Psoas muscle (tissue), 8 donors: ENCODE results near the gene C16orf95. TPM values are rescaled to one million over a fixed set of nuclear protein-coding genes. Genes with fewer than 3 reads are reported as not detected.

Experiments used
- ATAC-seq, 4 donors: fragments of 200-7000 bp; cut with Tn5 transposase; one replicate each; pipeline ENCODE4 v1.9.1; 2020; ENCODE audit warnings: moderate library complexity in 3 of 4, mild to moderate bottlenecking in 2 of 4
- DNase-seq, 2 donors: peaks; one replicate each; pipeline ENCODE4 v3.0.0-alpha.2; 2020
- H3K27ac ChIP-seq: fragments of 200-600 bp; one replicate; pipeline ENCODE4 v1.8.0; 2022
- H3K27me3 ChIP-seq, 3 donors: fragments of 200-600 bp in 1 of 3; one replicate each; pipeline versions ENCODE4 v1.6.1 to v1.8.0; 2013 to 2022; ENCODE audit warnings: low read length in 2 of 3, mild to moderate bottlenecking in 2 of 3, moderate library complexity in 1 of 3; ENCODE audit not compliant: insufficient read depth in 3 of 3
- H3K36me3 ChIP-seq, 2 donors: fragments of 200-600 bp in 1 of 2; one replicate each; pipeline versions ENCODE4 v1.6.1 to v1.8.0; 2013 to 2022; ENCODE audit warnings: low read depth in 1 of 2, mild to moderate bottlenecking in 1 of 2, moderate library complexity in 1 of 2; ENCODE audit not compliant: insufficient read depth in 1 of 2
- H3K4me1 ChIP-seq: fragments of 200-600 bp; one replicate; pipeline ENCODE4 v1.8.0; 2022
- H3K4me3 ChIP-seq: fragments of 200-600 bp; one replicate; pipeline ENCODE4 v1.8.0; 2022; ENCODE audit warnings: mild to moderate bottlenecking
- H3K9me3 ChIP-seq: fragments of 200-600 bp; one replicate; pipeline ENCODE4 v1.8.0; 2022
- CTCF ChIP-seq: fragments of 200-600 bp; IDR thresholded peaks from one replicate; pipeline ENCODE4 v1.8.0; 2022; ENCODE audit warnings: antibody characterized with exemption
- WGBS, 3 donors: extraction: QIAGEN DNeasy Blood & Tissue Kit; methylation state at CpG; one replicate each; pipeline versions ENCODE4 v1.1.6 to v1.1.7; 2013; 5-methylcytosine and 5-hydroxymethylcytosine counted together
- intact Hi-C, 2 donors: fragments of 100-400 bp; cut with DNase I; formaldehyde crosslinking; loops; one replicate each; pipeline versions ENCODE4 v1.11.0 to v1.14.2; 2022
- polyA plus RNA-seq, 3 donors: library from polyadenylated mRNA; stranded (reverse); fragments of 200-250 nt; gene quantifications; one replicate each; pipeline ENCODE4 v1.2.3, GENCODE V29; 2013
- total RNA-seq, 4 donors: library from RNA; stranded (reverse); fragmentation: NEBNext Ultra II Directional in 2 of 4; extraction: Animal tissue kit (Norgen Biotek cat#: 25700) in 2 of 4; gene quantifications; one replicate each; pipeline versions ENCODE4 v1.2.1 to v1.2.4, GENCODE V29; 2021 to 2023
- donor health status: healthy with polysubstance abuse.
- donor health status: DM: no; HTN: no; CAD: no; lungs with moderate emphysema.
- donor health status: Bipolar disorder and iron deficiency.
- donor health status: healthy.
- donor health status: DM: yes; HTN: yes; CAD: no.
- donor health status: DM: no; HTN: no; CAD: no.
- donor health status: DM: no; HTN: no; CAD: no.
- donor health status: DM: yes; HTN: yes; CAD: no.

Gene C16orf95
- total and polyA plus RNA-seq, 7 donors = 1.7 to 8.1 (median 5.4) TPM

GRCh38 chr16:87305505-87306391, 11.4 kb downstream of the C16orf95 start:
- TF ChIP-seq CTCF = no peak
- Histone ChIP-seq H3K4me3 (no peak overlapping the region), H3K9me3 (no peaks in the 10 kb centered on the region), H3K27me3 (no peaks in the 10 kb centered on the region), H3K27ac (no peak overlapping the region), H3K36me3 (peaks cover 0 to 15% of the 10 kb centered on the region in 2 donors), H3K4me1 (no peaks in the 10 kb centered on the region)
- intact Hi-C loops = no loop called here
- ATAC-seq (no peak), DNase-seq (no peak)
- 74 to 76% (median 75%) methylated on average over 30 of the region's 30 CpGs for WGBS, 3 donors

- ATAC-seq (no peak), DNase-seq (no peak)
- intact Hi-C loops = no loop called here
- Histone ChIP-seq H3K27me3 (no peaks in the 10 kb centered on the region), H3K4me1 (no peaks in the 10 kb centered on the region), H3K27ac (no peak overlapping the region), H3K36me3 (peaks cover 0 to 15% of the 10 kb centered on the region in 2 donors), H3K9me3 (no peaks in the 10 kb centered on the region), H3K4me3 (no peak overlapping the region)
- no peak for TF ChIP-seq CTCF
- 76 to 84% (median 84%) methylated on average over 10 of the region's 10 CpGs for WGBS, 3 donors
These were observed 12.2 kb downstream of the C16orf95 start for GRCh38 chr16:87304951-87305350.

- Histone ChIP-seq H3K27ac (no peak overlapping the region), H3K36me3 (peaks cover 0 to 15% of the 10 kb centered on the region in 2 donors), H3K27me3 (no peaks in the 10 kb centered on the region), H3K9me3 (no peaks in the 10 kb centered on the region), H3K4me3 (no peak overlapping the region), H3K4me1 (no peaks in the 10 kb centered on the region)
- intact Hi-C loops = no loop called here
- no peak for ATAC-seq
- TF ChIP-seq CTCF = no peak
- 95 to 96% (median 96%) methylated on average over 4 of the region's 4 CpGs for WGBS, 3 donors
- DNase-seq = no peak
These were observed 13.2 kb downstream of the C16orf95 start for GRCh38 chr16:87303962-87304521.

- no peaks in the 10 kb centered on the region for H3K4me1 ChIP-seq
- intact Hi-C loops = no loop called here
- ATAC-seq = no peak
These were observed 13.7 kb downstream of the C16orf95 start for GRCh38 chr16:87303431-87303930.

More at GRCh38 chr16:87303431-87303930, 13.7 kb downstream of the C16orf95 start:
- Histone ChIP-seq H3K9me3 (no peaks in the 10 kb centered on the region), H3K4me3 (no peak overlapping the region), H3K27me3 (no peaks in the 10 kb centered on the region), H3K36me3 (peaks cover 0 to 15% of the 10 kb centered on the region in 2 donors), H3K27ac (no peak overlapping the region)
- 83 to 89% (median 85%) methylated on average over 7 of the region's 7 CpGs for WGBS, 3 donors
- no peak for TF ChIP-seq CTCF
- DNase-seq = no peak
